AG04450 (cell line): ENCODE measurements around the gene BRD3. TPM values are rescaled to one million over a fixed set of nuclear protein-coding genes. Genes with fewer than 3 reads are reported as not detected.

ENCODE experiments used
- CTCF ChIA-PET: fragments of 300-600, 350-600 bp; formaldehyde crosslinking; extraction: SDS; loops from one replicate; lab custom pipeline; 2022; ENCODE audit warnings: antibody characterized with exemption, inconsistent platforms; lab: Charles Lee
- POLR2A ChIA-PET: fragments of 350-600 bp; formaldehyde crosslinking; extraction: SDS; loops from one replicate; lab custom pipeline; 2021; ENCODE audit warnings: antibody characterized with exemption, inconsistent platforms; lab: Yijun Ruan, JAX
- DNase-seq: peaks from one replicate; pipeline ENCODE4 v3.0.0-alpha.2; 2011; ENCODE audit warnings: low read depth, low spot score
- H3K27ac ChIP-seq: one replicate; pipeline ENCODE4 v1.5.1; 2012; ENCODE audit warnings: low read depth, low read length, control low read depth
- H3K27me3 ChIP-seq: one replicate; pipeline ENCODE4 v1.6.0; 2012; ENCODE audit warnings: low read length; ENCODE audit not compliant: control insufficient read depth, insufficient read depth
- H3K4me3 ChIP-seq: 2 replicates; pipeline ENCODE4 v1.5.1; 2011; ENCODE audit warnings: mild to moderate bottlenecking, low read depth, low read length, control low read depth
- H3K9me3 ChIP-seq: 2 replicates; pipeline ENCODE4 v1.5.1; 2012; ENCODE audit warnings: low read length; ENCODE audit not compliant: control insufficient read depth, insufficient read depth
- polyA plus RNA-seq: library from polyadenylated mRNA; depleted of rRNA; stranded (reverse); fragments of >200 nt; gene quantifications from 2 replicates; pipeline ENCODE4 v1.2.3, GENCODE V29; 2011
- TF ChIP-seq, protein P1 (sequence below): IDR thresholded peaks from 2 replicates; pipeline ENCODE4 v1.5.1; 2011; ENCODE audit warnings: low read depth, low read length, control low read depth, inconsistent platforms

Gene BRD3
- polyA plus RNA-seq, 1 experiment = 7.1 TPM

DNA sequence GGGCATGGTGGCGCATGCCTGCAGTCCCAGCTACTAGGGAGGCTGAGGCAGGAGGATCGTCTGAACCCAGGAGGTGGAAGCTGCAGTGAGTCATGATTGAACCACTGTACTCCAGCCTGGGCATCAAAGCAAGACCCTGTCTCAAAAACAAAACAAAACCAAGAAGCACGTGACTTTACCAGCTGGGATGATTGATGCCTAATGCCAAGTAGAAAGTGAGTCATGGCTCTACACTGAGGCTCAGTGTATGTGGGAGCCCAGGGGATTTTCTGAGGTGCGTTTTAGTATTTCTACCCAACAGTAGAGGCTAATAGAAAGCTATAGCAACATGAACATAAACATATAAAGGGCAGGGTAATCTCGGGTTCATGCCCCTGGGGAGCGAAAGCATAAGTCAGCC is 56.4 kb downstream of the BRD3 start:
- ChIA-PET CTCF (no interaction called here), POLR2A (no interaction called here)
- H3K4me3 ChIP-seq = no peak overlapping the region
- DNase-seq = no peak
- H3K27me3 ChIP-seq = peaks cover 5% of the 10 kb centered on the region
- no peak overlapping the region for H3K27ac ChIP-seq
- TF ChIP-seq, protein P1, sequence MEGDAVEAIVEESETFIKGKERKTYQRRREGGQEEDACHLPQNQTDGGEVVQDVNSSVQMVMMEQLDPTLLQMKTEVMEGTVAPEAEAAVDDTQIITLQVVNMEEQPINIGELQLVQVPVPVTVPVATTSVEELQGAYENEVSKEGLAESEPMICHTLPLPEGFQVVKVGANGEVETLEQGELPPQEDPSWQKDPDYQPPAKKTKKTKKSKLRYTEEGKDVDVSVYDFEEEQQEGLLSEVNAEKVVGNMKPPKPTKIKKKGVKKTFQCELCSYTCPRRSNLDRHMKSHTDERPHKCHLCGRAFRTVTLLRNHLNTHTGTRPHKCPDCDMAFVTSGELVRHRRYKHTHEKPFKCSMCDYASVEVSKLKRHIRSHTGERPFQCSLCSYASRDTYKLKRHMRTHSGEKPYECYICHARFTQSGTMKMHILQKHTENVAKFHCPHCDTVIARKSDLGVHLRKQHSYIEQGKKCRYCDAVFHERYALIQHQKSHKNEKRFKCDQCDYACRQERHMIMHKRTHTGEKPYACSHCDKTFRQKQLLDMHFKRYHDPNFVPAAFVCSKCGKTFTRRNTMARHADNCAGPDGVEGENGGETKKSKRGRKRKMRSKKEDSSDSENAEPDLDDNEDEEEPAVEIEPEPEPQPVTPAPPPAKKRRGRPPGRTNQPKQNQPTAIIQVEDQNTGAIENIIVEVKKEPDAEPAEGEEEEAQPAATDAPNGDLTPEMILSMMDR = no peak
- H3K9me3 ChIP-seq = peaks cover 25% of the 10 kb centered on the region

DNA sequence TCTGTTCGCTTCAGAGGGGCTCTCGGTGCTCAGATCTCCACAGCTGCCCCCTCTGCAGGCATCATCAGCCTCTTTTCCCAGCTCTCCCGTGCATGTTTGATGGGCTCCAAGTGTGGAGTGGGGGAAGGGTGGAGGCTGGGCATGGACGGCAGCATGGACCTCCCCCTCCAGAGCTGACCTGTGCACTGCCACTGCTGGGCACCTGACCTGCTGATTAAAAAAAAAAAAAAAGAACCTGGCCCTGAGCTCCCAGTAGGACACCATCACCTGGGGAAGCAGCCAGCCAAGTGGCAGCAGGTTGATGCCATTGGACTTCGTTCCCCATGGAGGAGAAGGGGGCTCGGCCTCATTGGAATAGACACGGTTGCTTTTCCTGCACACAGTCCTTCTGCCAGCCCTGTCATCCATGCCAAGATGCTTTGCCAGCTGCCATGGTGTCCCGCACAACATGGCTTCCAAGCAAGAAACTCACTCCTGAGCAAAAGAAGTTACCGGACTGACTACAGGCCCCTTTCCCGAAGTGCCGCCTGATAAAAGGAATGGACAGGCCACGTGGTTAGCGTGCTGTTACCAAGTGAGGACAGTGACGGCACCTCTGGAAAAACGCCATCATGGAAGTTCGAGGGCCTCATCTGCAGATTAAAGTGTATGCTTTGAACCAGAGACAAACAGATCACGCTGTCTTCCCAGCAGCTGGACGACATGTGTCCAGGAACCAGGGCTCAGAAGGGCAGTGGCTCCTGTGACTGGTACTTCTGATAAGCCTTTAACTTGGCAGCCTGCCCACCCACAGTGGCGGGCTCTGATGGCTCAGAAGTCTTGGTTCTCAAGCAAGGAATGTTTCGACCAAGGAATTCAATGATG is 57.3 kb downstream of the BRD3 start:
- Histone ChIP-seq H3K9me3 (peaks cover 25% of the 10 kb centered on the region), H3K4me3 (no peak overlapping the region), H3K27ac (no peak overlapping the region), H3K27me3 (peaks cover 7% of the 10 kb centered on the region)
- CTCF ChIA-PET = no interaction called here
- TF ChIP-seq, protein P1 = no peak
- POLR2A ChIA-PET = no interaction called here
- DNase-seq = no peak

DNA sequence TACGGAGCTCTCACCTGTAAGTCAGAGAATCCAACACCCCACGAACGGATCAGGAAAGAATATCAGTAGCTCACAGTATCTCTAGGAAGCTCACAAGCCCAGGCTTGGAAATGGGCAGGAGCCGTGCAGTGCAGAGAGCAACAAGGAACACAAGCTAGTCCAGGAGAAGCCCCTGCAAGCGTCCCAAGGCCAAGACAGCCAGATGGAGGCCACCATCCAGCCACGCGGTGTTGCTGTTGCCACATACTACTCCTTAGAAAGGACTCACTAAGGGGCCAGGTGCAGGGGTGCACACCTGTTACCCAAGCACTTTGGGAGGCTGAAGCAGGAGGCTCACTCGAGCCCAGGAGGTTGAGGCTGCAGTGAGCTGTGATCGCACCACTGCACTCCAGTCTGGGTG is 60.3 kb downstream of the BRD3 start:
- POLR2A ChIA-PET = no interaction called here
- Histone ChIP-seq H3K4me3 (no peak overlapping the region), H3K27me3 (peaks cover 12% of the 10 kb centered on the region), H3K9me3 (peaks cover 14% of the 10 kb centered on the region), H3K27ac (no peak overlapping the region)
- CTCF ChIA-PET = interaction anchor here (1.3 kb wide), 1 partner anchor 225 kb away, joined by 4 read pairs; no protein-coding TSS in a partner anchor
- TF ChIP-seq, protein P1 = no peak
- DNase-seq = no peak

DNA sequence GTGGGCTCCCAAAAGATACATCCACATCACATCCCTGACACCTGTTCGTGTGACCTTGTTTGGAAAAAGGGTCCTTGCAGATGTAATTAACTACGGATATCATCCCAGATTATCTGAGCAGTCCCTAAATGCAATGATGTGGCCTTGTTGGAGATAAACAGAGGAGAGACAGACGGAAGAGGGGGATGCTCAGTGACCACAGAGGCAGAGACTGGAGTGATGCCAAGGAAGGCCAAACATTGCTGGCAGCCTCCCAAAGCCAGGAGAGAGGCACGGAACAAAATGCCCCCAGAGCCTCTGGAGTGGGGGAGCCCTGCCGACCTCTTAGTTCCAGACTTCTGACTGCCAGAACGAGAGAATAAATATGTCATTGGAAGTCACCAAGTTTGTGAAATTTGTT is 60.7 kb downstream of the BRD3 start:
- POLR2A ChIA-PET = no interaction called here
- DNase-seq = no peak

DNA sequence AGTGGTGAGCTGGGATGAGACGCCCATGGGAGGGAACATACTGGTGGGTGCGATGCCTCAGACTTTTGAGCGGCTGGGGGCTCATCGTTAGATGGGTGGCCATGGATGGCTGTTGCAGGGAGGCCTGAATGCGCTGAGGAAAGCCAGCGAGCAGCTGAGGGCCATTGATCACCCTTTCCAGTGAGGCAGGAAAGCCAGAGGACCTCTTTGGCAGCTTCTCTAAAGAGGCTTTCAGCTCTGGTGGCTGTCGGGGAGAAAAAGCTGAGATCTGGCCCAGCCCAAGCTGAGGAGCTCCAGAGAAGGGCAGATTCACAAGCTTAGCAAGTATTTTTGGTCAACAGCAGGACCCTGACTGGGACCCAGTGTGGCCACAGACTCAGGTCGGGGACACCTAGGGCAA is 62.4 kb downstream of the BRD3 start:
- TF ChIP-seq, protein P1 = no peak
- peaks cover 12% of the 10 kb centered on the region for H3K27me3 ChIP-seq
- H3K4me3 ChIP-seq = no peak overlapping the region
- no peak for DNase-seq
- H3K27ac ChIP-seq = no peak overlapping the region
- no peaks in the 10 kb centered on the region; the same call in 1 of the 2 replicates for H3K9me3 ChIP-seq
- POLR2A ChIA-PET = no interaction called here
- CTCF ChIA-PET = interaction anchor here (1.2 kb wide), 1 partner anchor 12 kb away, joined by 4 read pairs; no protein-coding TSS in a partner anchor

More for the DNA sequence above, 60.7 kb downstream of the BRD3 start:
- Histone ChIP-seq H3K4me3 (no peak overlapping the region), H3K27ac (no peak overlapping the region), H3K27me3 (peaks cover 12% of the 10 kb centered on the region), H3K9me3 (peaks cover 10% of the 10 kb centered on the region)
- TF ChIP-seq, protein P1 = no peak
- CTCF ChIA-PET = interaction anchor here (1.3 kb wide), 1 partner anchor 225 kb away, joined by 4 read pairs; no protein-coding TSS in a partner anchor
